Gastrocnemius medialis (tissue), 4 donors: Measurements from ENCODE around the gene MYCN.

Experiments
- CTCF ChIP-seq, 5 experiments: fragments of 450-650 bp in 3 of 5; fragments of 200-600 bp in 2 of 5; sonication (generic) in 2 of 5; IDR thresholded peaks in 4 of 5; conservative IDR thresholded peaks in 1 of 5; 1 replicate in 4 of 5; 2 replicates in 1 of 5; pipeline ENCODE4 v1.5.1; 2016 to 2019; ENCODE audit warnings: antibody characterized with exemption in 5 of 5, mild to moderate bottlenecking in 3 of 5, moderate library complexity in 3 of 5
- POLR2A ChIP-seq, 2 donors: fragments of 450-650 bp; IDR thresholded peaks; one replicate each; pipeline ENCODE4 v1.6.1; 2017; ENCODE audit warnings: antibody characterized with exemption in 2 of 2, mild to moderate bottlenecking in 2 of 2, moderate library complexity in 2 of 2

DNA sequence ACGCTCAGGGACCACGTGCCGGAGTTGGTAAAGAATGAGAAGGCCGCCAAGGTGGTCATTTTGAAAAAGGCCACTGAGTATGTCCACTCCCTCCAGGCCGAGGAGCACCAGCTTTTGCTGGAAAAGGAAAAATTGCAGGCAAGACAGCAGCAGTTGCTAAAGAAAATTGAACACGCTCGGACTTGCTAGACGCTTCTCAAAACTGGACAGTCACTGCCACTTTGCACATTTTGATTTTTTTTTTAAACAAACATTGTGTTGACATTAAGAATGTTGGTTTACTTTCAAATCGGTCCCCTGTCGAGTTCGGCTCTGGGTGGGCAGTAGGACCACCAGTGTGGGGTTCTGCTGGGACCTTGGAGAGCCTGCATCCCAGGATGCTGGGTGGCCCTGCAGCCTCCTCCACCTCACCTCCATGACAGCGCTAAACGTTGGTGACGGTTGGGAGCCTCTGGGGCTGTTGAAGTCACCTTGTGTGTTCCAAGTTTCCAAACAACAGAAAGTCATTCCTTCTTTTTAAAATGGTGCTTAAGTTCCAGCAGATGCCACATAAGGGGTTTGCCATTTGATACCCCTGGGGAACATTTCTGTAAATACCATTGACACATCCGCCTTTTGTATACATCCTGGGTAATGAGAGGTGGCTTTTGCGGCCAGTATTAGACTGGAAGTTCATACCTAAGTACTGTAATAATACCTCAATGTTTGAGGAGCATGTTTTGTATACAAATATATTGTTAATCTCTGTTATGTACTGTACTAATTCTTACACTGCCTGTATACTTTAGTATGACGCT lies 5.8 kb downstream of the MYCN start:
- TF ChIP-seq POLR2A (IDR thresholded peaks at IDR 0.05): no peak
- no peak for TF ChIP-seq CTCF (IDR thresholded peaks at IDR 0.05 in 4 of 5, conservative IDR thresholded peaks at IDR 0.05 in 1 of 5)
